Psoas muscle (tissue), 8 donors: ENCODE measurements around the gene UQCR11. TPM values are rescaled to one million over a fixed set of nuclear protein-coding genes. Genes with fewer than 3 reads are reported as not detected.

Source experiments
- ATAC-seq, 4 donors: fragments of 200-7000 bp; cut with Tn5 transposase; one replicate each; pipeline ENCODE4 v1.9.1; 2020; ENCODE audit warnings: moderate library complexity in 3 of 4, mild to moderate bottlenecking in 2 of 4
- DNase-seq, 2 donors: peaks; one replicate each; pipeline ENCODE4 v3.0.0-alpha.2; 2020
- H3K27ac ChIP-seq: fragments of 200-600 bp; one replicate; pipeline ENCODE4 v1.8.0; 2022
- H3K27me3 ChIP-seq, 3 donors: fragments of 200-600 bp in 1 of 3; one replicate each; pipeline versions ENCODE4 v1.6.1 to v1.8.0; 2013 to 2022; ENCODE audit warnings: low read length in 2 of 3, mild to moderate bottlenecking in 2 of 3, moderate library complexity in 1 of 3; ENCODE audit not compliant: insufficient read depth in 3 of 3
- H3K36me3 ChIP-seq, 2 donors: fragments of 200-600 bp in 1 of 2; one replicate each; pipeline versions ENCODE4 v1.6.1 to v1.8.0; 2013 to 2022; ENCODE audit warnings: low read depth in 1 of 2, mild to moderate bottlenecking in 1 of 2, moderate library complexity in 1 of 2; ENCODE audit not compliant: insufficient read depth in 1 of 2
- H3K4me1 ChIP-seq: fragments of 200-600 bp; one replicate; pipeline ENCODE4 v1.8.0; 2022
- H3K4me3 ChIP-seq: fragments of 200-600 bp; one replicate; pipeline ENCODE4 v1.8.0; 2022; ENCODE audit warnings: mild to moderate bottlenecking
- H3K9me3 ChIP-seq: fragments of 200-600 bp; one replicate; pipeline ENCODE4 v1.8.0; 2022
- CTCF ChIP-seq: fragments of 200-600 bp; IDR thresholded peaks from one replicate; pipeline ENCODE4 v1.8.0; 2022; ENCODE audit warnings: antibody characterized with exemption
- WGBS, 3 donors: extraction: QIAGEN DNeasy Blood & Tissue Kit; methylation state at CpG; one replicate each; pipeline versions ENCODE4 v1.1.6 to v1.1.7; 2013; 5-methylcytosine and 5-hydroxymethylcytosine counted together
- intact Hi-C, 2 donors: fragments of 100-400 bp; cut with DNase I; formaldehyde crosslinking; loops; one replicate each; pipeline versions ENCODE4 v1.11.0 to v1.14.2; 2022
- polyA plus RNA-seq, 3 donors: library from polyadenylated mRNA; stranded (reverse); fragments of 200-250 nt; gene quantifications; one replicate each; pipeline ENCODE4 v1.2.3, GENCODE V29; 2013
- total RNA-seq, 4 donors: library from RNA; stranded (reverse); fragmentation: NEBNext Ultra II Directional in 2 of 4; extraction: Animal tissue kit (Norgen Biotek cat#: 25700) in 2 of 4; gene quantifications; one replicate each; pipeline versions ENCODE4 v1.2.1 to v1.2.4, GENCODE V29; 2021 to 2023
- donor health status: healthy with polysubstance abuse.
- donor health status: DM: no; HTN: no; CAD: no; lungs with moderate emphysema.
- donor health status: Bipolar disorder and iron deficiency.
- donor health status: healthy.
- donor health status: DM: yes; HTN: yes; CAD: no.
- donor health status: DM: no; HTN: no; CAD: no.
- donor health status: DM: no; HTN: no; CAD: no.
- donor health status: DM: yes; HTN: yes; CAD: no.

UQCR11 gene
- total and polyA plus RNA-seq, 7 donors: 320 to 534 (median 408) TPM

GRCh38 chr19:1620502-1620901 lies 15.2 kb upstream of the UQCR11 start:
- Histone ChIP-seq H3K36me3 (peaks cover 0 to 46% of the 10 kb centered on the region in 2 donors), H3K27ac (no peak overlapping the region), H3K4me3 (no peak overlapping the region), H3K4me1 (no peaks in the 10 kb centered on the region), H3K9me3 (no peaks in the 10 kb centered on the region), H3K27me3 (no peaks in the 10 kb centered on the region)
- ATAC-seq: no peak
- peak in 1 of 2 donors; percentile 45 for DNase-seq
- WGBS, 3 donors: 90 to 93% (median 92%) methylated on average over 11 of the region's 11 CpGs
- intact Hi-C loops: no loop called here
- no peak for TF ChIP-seq CTCF

GRCh38 chr19:1619703-1620102 lies 14.4 kb upstream of the UQCR11 start:
- H3K27me3 ChIP-seq: no peaks in the 10 kb centered on the region
- DNase-seq (no peak), ATAC-seq (no peak)
- 91 to 95% (median 94%) methylated on average over 17 to 18 of the region's 18 CpGs for whole genome bisulfite sequencing, 3 donors
- TF ChIP-seq CTCF: no peak
- H3K9me3 ChIP-seq: no peaks in the 10 kb centered on the region
- intact Hi-C loops: no loop called here
- H3K4me3 ChIP-seq: no peak overlapping the region
- H3K4me1 ChIP-seq: no peaks in the 10 kb centered on the region
- H3K36me3 ChIP-seq: peaks cover 0 to 54% of the 10 kb centered on the region in 2 donors
- H3K27ac ChIP-seq: no peak overlapping the region

GRCh38 chr19:1619094-1619439 lies 13.8 kb upstream of the UQCR11 start:
- intact Hi-C loops: no loop called here

GRCh38 chr19:1618157-1619093 lies 13.2 kb upstream of the UQCR11 start:
- H3K27ac ChIP-seq: no peak overlapping the region
- no peaks in the 10 kb centered on the region for H3K9me3 ChIP-seq
- TF ChIP-seq CTCF: peak; percentile 44
- H3K27me3 ChIP-seq: no peaks in the 10 kb centered on the region
- H3K4me3 ChIP-seq: no peak overlapping the region
- intact Hi-C loops: no loop called here
- ATAC-seq: peak; percentile 68 to 86 (median 78)
- 78 to 88% (median 78%) methylated on average over 22 to 24 of the region's 24 CpGs for WGBS, 3 donors
- no peaks in the 10 kb centered on the region for H3K4me1 ChIP-seq
- no peak for DNase-seq
- peaks cover 0 to 60% of the 10 kb centered on the region in 2 donors for H3K36me3 ChIP-seq

More at GRCh38 chr19:1619094-1619439, 13.8 kb upstream of the UQCR11 start:
- H3K9me3 ChIP-seq: no peaks in the 10 kb centered on the region
- 90 to 95% (median 93%) methylated on average over 21 to 26 of the region's 26 CpGs for WGBS, 3 donors
- DNase-seq (no peak), ATAC-seq (no peak)
- no peak for TF ChIP-seq CTCF
- H3K27me3 ChIP-seq: no peaks in the 10 kb centered on the region
- peaks cover 0 to 60% of the 10 kb centered on the region in 2 donors for H3K36me3 ChIP-seq
- no peak overlapping the region for H3K4me3 ChIP-seq
- no peaks in the 10 kb centered on the region for H3K4me1 ChIP-seq
- no peak overlapping the region for H3K27ac ChIP-seq
